Germinal center (tissue), 1 donor: Measurements from ENCODE around the gene RTN4IP1.
"Not testable (repeated sequence)": the region's sequence is repeated elsewhere in the genome, so short reads cannot be mapped to it uniquely, and the experiment has no call there.

Experiments
- DNase-seq: peaks from one replicate; pipeline ENCODE4 v3.0.0; 2012; ENCODE audit warnings: mixed read lengths, low spot score

The RTN4IP1 gene

DNA sequence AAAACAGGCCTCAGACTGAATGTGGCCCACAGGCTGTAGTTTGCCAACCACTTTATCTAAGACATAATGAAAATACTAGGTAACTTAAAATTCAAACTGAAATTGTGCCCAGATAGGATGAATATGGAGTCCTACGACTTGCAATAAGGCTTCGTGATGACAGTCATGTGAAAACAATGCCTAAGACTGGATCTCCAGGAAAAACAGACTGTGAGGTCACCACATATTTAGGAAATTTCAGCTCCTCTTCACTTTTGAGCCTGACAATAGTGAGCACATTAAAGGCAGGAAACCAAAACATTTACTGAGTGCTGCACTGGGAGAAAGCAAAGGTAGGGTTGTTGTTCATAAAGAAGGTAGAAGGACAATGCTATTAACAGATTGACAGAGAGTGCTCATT is 50.0 kb downstream of the RTN4IP1 start:
- DNase-seq: no peak

DNA sequence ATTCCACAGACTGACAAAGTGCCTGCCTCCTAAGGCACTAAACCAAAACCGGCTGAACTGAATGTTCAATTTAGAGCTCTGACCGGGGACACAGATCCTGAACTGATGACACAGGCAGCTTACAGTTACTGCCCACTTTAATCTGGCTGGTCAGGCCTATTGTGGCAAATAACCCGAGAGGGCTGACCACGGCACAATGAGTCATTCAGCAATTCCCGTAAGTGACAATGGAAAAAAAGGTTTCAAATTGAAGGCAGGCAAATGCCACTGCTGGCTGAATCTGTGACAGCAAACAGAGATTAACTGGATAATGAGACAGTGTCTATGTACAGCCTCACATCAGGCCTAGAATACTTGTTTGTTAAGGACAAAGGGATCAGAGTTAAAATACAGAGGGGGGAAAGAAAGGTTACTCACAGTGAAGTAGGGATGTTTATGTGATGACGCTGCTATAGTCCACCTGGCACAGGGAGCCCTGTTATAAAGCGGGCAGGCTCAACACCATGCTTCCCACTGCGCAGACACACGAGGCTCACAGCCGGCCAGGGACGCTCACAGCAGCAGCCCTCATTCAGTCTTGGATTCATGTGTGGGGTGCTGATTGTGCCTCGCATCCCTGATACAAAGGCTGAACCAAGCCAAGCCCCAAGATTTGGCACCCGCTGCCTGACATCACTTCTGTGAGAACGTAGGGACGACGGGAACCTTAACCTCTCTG is 54.4 kb downstream of the RTN4IP1 start:
- DNase-seq: no peak

DNA sequence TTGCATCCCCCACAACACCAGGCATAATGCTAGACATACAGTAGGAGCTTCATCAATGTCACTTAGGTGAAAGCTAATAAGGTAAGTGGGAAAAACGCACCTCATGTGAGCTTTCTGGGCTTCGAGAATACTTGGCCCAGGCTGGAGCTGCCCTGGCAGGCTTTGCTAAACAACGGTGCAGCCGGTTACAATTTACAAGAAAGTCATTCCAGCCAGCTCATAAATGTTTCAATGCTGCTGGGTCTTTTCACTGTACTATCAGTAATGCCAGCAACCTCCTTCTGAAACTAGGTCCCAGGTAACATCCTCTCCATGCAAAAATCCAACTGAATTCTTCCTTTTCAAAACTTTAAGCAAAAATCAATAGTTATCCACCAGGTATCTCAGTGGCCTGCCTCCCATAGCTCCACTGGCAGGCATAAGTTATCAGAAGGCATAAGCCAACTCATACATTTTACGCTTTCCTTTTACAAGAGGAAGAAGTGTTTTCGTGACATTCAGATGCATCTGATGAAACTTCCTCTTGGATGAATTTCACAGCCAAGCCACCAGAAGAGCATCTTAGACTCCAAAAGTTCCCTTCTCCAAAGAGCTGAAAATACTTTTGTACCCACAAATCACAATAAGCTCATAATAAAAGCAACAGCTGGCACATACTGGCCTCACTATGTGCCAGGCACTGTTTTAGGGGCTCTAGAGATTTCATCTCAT is 56.3 kb downstream of the RTN4IP1 start:
- no peak for DNase-seq

DNA sequence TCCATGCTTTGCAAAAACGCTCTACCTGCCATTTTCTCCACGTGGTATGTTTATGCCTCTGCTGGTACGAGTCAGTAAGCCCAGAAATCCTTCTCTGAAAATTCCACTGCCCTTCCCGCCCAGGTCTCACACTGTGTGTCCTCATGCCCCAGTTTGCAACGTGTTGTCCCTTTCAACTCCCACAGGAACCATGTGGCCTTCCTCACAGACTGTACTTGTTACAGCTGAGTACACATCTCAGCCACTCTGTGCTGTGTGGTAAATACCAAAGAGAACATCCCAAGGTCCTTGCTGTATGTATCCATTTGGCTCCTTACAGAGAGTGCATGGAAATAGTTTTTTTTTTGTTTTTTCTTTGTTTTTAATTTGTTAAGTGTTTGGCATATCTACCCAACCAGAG is 56.9 kb downstream of the RTN4IP1 start:
- DNase-seq: no peak

DNA sequence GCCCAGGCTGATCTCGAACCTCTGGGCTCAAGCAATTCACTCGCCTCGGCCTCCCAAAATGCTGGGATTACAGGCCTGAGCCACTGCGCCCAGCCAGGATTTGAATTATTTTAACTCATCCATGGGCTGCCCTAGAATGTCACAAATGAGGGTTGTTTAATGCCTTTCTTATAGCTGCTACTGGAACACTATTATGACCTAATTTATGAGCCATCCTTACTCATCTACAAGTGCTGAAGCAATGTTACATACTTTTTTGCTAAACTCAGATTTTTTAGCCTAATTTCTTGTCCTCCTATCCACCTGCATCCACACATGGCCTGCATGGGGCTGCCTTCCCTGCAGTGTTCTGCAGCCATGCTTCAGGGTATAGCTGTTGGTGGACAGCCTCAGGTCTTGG is 59.9 kb downstream of the RTN4IP1 start:
- no peak for DNase-seq

DNA sequence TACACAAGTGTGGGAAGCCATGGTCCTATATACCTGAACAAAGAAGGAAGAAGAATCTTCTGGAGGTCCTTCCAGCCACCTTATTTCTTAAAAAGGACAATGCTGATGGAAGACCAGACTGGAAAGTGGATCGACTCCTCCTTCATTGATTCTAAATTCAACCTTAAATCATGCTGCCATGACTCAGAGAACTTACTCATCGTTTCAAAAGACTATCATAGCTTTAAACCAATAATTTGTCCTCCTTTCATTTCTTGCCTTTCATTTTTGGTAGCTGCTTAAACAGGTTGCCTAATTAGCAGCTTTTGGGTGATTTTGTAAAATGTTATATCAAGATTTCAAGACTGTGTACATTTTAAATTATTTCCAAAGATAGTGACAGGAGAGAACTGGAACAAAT is 60.8 kb downstream of the RTN4IP1 start:
- DNase-seq: no peak

DNA sequence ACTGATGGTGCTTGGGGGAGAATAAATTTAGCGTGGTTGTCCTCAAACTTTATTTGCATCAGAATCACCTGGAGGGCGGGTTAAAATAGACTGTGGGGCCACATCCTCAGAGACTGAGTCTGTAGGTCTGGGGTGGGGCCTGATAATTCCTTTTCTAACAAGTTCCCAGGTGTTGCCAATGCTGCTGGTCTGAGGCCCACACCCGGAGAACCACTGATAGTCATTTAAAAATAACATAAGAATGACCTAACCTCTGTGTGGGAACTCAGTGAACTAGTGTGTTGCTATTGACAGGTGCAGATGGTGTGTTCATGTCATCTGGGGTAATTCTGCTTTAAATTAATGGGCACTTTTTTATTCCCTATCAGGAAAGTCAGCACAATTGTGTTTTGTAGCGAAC is 64.8 kb downstream of the RTN4IP1 start:
- no peak for DNase-seq

DNA sequence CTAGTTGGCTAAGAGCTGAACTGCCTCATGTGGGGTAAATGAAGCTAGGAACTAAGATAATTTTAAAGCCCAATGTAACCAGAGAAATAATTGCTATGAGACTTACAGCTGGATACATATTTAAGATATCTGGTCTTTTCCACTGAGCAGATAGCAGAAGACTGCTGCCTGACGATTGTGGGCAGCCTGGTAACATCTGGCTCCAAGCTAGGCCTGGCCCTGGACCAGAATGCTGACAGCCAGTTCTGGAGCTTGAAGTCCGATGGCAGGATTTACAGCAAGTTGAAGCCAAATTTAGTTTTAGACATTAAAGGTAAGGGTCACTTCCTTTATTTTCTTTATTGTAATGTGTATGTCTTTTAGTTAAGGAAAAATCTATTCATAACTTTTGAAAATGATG is 65.7 kb downstream of the RTN4IP1 start:
- DNase-seq: no peak

DNA sequence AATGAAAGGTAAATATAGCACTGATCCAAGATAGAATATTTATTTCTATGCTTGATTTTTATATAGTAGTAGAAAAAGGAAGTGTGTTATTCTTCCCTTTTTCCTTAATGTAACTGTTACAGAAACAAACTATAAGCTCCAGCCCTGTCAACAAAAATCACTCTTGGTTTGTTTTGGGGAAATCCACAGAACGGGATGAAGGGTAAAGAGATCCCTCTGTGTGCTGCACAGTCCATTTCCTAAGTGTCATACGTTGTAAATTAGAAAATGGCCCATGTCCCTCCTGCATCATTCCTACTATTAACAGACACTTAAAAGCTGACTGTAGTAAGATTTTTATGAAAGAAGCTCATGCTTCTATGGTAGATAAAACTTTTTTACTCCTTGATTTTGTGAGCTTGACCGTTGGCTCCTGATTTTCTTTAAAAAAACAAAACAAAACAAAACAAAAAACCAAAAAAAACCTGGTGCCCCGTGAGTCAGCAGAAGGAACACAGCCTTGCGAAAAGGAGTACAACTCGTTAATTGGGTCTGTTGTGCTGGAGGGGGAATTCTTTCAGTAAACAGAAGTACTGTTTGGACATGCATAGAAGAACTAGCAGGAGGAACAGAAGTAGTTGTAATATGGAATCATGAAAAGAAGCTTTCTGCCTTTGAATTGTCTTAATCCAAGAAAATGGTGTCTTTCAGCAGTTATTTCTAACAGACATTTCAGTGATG is 67.5 kb downstream of the RTN4IP1 start:
- no peak for DNase-seq

DNA sequence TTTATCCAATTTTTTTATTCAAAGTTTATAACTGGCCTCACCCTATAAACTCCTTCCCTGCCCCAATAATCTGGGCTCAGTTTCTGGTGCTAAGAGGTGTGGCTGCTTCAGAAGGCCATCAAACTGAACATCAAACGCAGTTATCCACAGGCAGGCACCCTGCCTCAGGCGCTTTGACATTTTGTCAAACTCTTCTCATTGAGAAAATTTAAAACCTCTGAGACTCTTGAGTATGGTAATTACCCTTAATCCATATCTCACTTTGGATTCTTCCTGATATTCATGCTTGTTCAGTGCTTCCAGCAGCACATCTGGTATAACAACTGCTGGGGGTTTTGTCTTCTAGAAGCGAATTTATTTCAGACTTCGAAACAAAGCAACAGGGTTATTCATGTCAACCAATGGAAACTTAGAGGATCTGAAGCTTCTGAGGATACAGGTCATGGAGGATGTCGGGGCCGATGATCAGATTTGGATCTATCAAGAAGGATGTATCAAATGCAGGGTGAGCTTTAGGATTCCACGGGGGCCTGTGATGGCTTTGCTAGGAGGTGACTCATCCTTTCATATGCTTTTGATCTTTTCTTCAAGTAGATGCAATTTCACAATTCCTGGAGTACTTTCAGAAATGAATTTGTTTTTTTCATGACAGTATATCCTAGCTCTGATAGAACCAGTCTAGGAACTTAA is 68.2 kb downstream of the RTN4IP1 start:
- no peak for DNase-seq

DNA sequence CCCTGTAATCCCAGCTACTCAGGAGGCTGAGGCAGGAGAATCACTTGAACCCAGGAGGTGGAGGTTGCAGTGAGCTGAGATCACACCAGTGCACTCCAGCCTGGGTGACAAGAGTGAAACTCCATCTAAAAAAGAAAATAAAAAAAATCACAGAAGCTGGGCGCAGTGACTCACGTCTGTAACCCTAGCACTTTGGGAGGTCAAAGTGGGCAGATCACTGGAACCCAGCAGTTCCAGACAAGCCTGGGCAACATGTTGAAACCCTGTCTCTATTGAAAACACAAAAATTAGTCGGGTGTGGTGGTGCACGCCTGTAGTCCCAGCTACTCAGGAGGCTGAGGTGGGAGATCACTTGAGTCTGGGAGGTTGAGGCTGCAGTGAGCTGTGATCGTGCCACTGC is 69.6 kb downstream of the RTN4IP1 start:
- not testable (repeated sequence) for DNase-seq

DNA sequence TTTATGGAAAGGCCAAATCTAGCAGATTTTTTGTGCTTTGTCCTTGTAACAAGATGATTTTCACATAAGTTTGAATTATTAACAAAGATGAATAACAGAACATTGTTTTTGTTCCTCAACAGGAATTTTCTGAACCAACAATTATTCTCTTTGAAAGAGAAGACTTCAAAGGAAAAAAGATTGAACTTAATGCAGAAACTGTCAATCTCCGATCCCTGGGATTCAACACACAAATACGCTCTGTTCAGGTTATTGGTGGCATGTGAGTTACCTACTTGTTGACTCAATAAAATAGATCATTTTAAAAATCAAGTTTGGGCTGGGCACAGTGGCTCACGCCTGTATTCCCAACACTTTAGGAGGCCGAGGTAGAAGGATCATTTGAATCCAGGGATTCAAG is 70.9 kb downstream of the RTN4IP1 start:
- no peak for DNase-seq

DNA sequence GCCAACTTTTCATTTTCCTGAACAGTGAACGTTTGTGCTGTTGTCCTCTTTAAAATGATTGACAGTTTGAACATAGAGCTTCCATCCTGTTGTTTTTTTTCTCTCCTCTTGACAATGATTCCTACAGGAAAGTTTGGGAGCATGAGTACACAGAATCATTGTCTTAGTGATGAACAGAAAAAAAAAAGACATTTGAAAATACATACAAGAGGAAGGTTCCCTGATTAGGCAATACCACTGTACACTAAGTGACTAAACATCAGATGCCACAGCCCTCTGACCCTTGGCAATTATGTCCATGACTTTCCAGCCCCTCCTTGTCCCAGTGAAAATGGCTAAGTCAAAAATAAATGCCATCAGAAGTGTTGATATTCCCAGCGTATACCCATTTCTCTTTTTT is 71.5 kb downstream of the RTN4IP1 start:
- DNase-seq: no peak

DNA sequence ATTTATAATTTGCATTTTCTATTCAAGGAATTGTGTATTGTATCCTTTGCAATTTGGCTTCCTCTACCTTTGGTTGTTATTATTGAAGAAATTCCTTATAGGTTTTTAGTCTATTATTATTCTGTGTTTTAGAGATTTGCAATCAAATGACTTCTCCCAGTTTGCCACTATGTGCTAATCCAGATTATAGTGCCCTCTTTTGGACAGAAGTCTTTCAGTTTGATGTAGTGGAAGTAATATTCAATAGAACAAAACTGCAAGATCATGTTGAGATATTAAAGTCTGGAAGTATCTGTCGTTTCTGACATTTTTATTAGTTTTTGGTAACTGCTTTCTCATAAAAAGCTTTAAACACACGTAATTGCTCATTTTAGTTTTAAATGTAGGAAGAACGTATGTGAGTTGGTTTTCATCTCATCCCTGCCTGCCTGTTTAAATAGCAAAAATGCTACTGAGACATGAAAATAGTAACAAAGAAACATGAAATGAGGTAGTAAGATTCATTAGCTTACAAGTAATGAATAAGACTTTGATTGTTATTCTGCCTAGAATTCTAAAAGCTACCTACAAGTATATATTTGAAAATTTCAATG is 72.8 kb downstream of the RTN4IP1 start:
- no peak for DNase-seq

DNA sequence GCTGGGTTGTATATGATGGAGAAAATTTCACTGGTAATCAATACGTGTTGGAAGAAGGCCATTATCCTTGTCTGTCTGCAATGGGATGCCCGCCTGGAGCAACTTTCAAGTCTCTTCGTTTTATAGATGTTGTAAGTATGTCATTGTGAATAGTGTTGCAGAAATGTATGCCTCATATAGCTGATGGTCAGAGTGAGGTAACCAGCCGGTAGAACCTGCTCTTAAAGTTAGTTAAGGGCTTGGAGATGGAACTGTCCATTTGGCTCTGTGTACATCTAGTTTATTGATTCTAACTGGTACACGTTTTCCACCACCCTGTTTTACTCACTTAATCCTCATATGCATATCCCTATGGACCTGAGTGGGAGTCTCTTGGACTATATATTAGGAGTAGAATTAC is 73.5 kb downstream of the RTN4IP1 start:
- DNase-seq: no peak

DNA sequence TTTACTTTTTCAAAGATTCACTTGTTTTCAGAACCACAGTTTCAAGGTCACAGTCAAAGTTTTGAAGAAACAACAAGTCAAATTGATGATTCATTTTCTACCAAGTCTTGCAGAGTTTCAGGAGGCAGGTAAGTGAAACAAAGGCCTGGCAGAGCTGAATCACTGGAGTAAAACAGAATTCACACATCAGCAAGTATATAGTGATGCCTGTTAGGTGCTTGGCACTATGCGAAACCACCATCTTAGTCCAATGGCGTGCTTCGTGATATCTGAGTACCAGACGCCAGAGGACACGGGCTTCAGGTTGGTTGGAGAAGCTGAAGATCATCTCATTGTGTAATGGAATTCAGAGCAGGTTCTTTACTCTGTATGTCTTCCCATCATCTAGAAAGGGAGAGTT is 75.9 kb downstream of the RTN4IP1 start:
- DNase-seq: no peak

DNA sequence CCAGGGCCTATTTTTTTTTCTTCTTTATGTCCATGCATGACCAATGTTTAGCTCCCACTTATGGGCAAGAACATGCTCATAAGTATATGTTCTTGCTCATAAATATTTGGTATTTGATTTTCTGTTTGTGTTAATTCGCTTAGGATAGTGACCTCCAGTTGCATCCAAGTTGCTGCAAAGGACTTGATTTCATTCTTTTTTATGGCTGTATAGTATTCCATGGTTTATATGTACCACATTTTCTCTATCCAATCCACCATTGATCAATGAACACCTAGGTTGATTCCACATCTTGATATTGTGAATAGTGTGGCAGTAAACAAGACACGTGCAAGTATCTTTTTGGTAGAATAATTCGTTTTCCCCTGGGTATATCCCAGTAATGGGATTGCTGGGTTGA is 78.1 kb downstream of the RTN4IP1 start:
- no peak for DNase-seq

DNA sequence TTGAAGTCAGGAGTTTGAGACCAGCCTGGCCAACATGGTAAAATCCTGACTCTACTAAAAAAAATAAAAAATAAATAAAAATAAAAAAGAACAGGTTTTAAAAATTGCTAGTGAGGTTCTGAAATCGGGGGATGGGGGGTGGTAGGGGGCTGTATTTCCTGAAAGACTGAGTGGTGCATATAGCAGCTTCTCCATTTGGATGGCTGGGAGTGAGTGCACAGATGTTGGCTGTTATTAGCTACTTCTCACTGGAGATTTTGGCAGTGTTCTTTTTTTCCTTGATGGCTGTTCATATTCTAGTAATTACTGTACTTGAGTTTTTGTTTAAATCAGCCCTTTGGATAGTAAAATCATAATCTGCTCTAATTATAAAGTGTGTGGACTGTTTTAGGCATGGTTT is 79.8 kb downstream of the RTN4IP1 start:
- DNase-seq: no peak

DNA sequence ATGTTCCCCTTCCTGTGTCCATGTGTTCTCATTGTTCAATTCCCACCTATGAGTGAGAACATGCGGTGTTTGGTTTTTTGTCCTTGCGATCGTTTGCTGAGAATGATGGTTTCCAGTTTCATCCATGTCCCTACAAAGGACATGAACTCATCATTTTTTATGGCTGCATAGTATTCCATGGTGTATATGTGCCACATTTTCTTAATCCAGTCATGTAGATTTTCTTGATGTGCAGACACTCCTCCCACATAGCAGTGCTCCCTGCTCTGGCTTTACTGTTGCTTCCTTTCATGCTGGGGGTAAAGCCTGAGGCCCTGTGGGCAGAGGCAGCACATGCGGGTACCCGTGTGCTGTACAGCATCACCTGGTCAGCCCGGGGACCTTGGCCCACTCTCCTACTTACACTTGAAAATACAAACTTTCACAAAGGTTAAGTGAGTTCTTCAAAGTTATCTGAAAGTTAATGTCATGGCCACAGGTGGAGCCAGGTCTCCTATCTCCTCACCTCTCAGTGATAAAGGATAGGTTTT is 80.3 kb downstream of the RTN4IP1 start:
- DNase-seq: not testable (repeated sequence)

DNA sequence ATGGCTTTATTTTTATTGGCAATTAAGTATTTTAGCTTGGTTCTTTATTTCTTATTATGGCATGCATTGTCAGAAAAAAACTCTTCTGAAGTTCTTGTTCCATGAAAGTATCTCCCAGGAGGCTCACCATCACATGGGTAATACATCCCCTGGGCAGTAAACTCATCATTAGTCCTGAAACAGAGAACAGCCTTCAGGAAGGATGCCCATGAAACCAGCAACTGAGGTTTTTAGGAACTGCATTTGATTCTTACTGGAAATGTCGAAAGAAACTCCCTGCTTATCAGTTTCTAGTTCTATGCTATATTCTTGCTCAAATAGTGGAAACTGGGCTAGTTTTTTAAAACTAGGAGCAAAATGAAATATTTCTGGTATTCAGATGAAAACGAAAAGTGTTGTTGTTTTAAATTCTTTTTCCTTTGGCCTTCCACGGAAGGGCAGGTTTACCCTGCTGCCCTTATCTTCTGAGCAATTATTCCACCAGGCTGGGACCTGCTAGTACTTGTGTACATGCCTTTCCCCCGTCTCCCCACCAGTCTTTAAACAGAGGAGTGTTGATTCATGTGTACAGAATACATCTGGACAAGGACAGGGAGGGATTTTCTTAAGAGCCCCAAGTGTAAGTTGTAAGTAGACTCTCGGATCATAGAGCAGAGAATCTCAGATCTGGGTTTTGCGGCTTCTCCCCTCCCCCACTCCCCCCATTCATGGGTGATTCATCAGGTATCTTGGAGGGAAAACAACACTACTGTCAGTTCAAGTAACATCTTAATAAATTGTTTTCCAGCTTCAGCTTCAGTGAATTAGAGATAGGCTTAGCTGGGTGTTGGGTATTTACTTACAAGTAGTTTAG is 81.5 kb downstream of the RTN4IP1 start:
- DNase-seq: no peak
